Endothelial cell of umbilical vein (primary cell): ENCODE results near the gene JCAD. TPM values are rescaled to one million over a fixed set of nuclear protein-coding genes. Genes with fewer than 3 reads are reported as not detected.

Source experiments
- BruUV-seq: library from RNA; stranded (reverse); fragments of 400-500 nt; replicated peaks from 2 replicates; lab custom pipeline; 2021; lab: Mats Ljungman, UMichigan
- CTCF ChIA-PET: fragments of 300-600, 350-600 bp; sonication (Branson Sonifier 250); formaldehyde crosslinking; loops from one replicate; lab custom pipeline; 2021; ENCODE audit warnings: antibody characterized with exemption, inconsistent platforms; lab: Charles Lee
- POLR2A ChIA-PET: fragments of 300-600, 350-600 bp; sonication (Branson Sonifier 250); formaldehyde crosslinking; loops from one replicate; lab custom pipeline; 2021; ENCODE audit warnings: antibody characterized with exemption, inconsistent platforms; lab: Charles Lee
- DNase-seq: peaks from one replicate; pipeline ENCODE4 v3.0.0-alpha.2; 2011; ENCODE audit warnings: low read depth, low spot score
- FAIRE-seq: peaks from 2 replicates; lab custom pipeline; 2011; peaks lifted over from hg19 to GRCh38; lab: Jason Lieb, UNC
- H2AFZ ChIP-seq: 2 replicates; pipeline ENCODE4 v1.6.0; 2012; ENCODE audit warnings: low read depth, low read length, control low read depth, inconsistent platforms
- H3K27ac ChIP-seq: 2 replicates; pipeline ENCODE4 v1.5.1; 2011; ENCODE audit warnings: low read depth, mild to moderate bottlenecking, control low read depth, low read length, moderate library complexity; ENCODE audit not compliant: insufficient read depth
- H3K27me3 ChIP-seq, 2 experiments: 2 replicates each; pipeline versions ENCODE4 v1.6.0 to v1.6.1; 2011; ENCODE audit warnings: low read length in 2 of 2, mixed read lengths in 1 of 2; ENCODE audit not compliant: control insufficient read depth in 2 of 2, insufficient read depth in 2 of 2
- H3K36me3 ChIP-seq, 2 experiments: 2 replicates in 1 of 2; 3 replicates in 1 of 2; pipeline ENCODE4 v1.5.1; 2011; ENCODE audit warnings: low read length in 2 of 2, mild to moderate bottlenecking in 1 of 2, moderate library complexity in 1 of 2; ENCODE audit not compliant: control insufficient read depth in 2 of 2, insufficient read depth in 2 of 2; ENCODE audit errors: extremely low read depth in 1 of 2
- H3K4me1 ChIP-seq: 3 replicates; pipeline ENCODE4 v1.5.1; 2011; ENCODE audit warnings: mild to moderate bottlenecking, low read length; ENCODE audit not compliant: control insufficient read depth, insufficient read depth; ENCODE audit errors: extremely low read depth
- H3K4me2 ChIP-seq: 2 replicates; pipeline ENCODE4 v1.6.1; 2011; ENCODE audit warnings: low read length, control low read depth, mixed read lengths; ENCODE audit not compliant: insufficient read depth
- H3K4me3 ChIP-seq, 3 experiments: fragments of 200-600 bp in 1 of 3; sonication (generic), shearing (Covaris generic) in 1 of 3; replicated peaks in 1 of 3; 2 replicates each; pipeline ENCODE4 v1.5.1; 2011 to 2016; ENCODE audit warnings: control low read depth in 3 of 3, low read length in 3 of 3, mild to moderate bottlenecking in 2 of 3, inconsistent platforms in 1 of 3, low read depth in 1 of 3, moderate library complexity in 1 of 3; ENCODE audit not compliant: insufficient read depth in 1 of 3
- H3K79me2 ChIP-seq: 2 replicates; pipeline ENCODE4 v1.6.0; 2012; ENCODE audit warnings: low read length, inconsistent platforms; ENCODE audit not compliant: control insufficient read depth, insufficient read depth
- H3K9ac ChIP-seq: replicated peaks from 2 replicates; pipeline ENCODE3; 2011; ENCODE audit warnings: low read length, control low read depth; ENCODE audit not compliant: insufficient read depth; ENCODE audit errors: extremely low read depth
- H3K9me1 ChIP-seq: replicated peaks from 3 replicates; pipeline ENCODE4 v1.6.0; 2011; ENCODE audit warnings: mild to moderate bottlenecking, low read length; ENCODE audit not compliant: control insufficient read depth, insufficient read depth; ENCODE audit errors: extremely low read depth
- H3K9me3 ChIP-seq: replicated peaks from 2 replicates; pipeline ENCODE4 v1.5.1; 2012; ENCODE audit warnings: low read length, inconsistent platforms; ENCODE audit not compliant: control insufficient read depth, insufficient read depth
- H4K20me1 ChIP-seq: replicated peaks from 2 replicates; pipeline ENCODE3; 2011; ENCODE audit warnings: mild to moderate bottlenecking, low read length; ENCODE audit not compliant: control insufficient read depth, insufficient read depth; ENCODE audit errors: extremely low read depth
- CTCF ChIP-seq, 2 donors: IDR thresholded peaks; 1 replicate in 1 of 2; 2 replicates in 1 of 2; pipeline ENCODE4 v1.5.1; 2011; ENCODE audit warnings: low read length in 2 of 2, mild to moderate bottlenecking in 2 of 2, moderate library complexity in 2 of 2, control low read depth in 1 of 2, inconsistent platforms in 1 of 2, low read depth in 1 of 2; ENCODE audit not compliant: insufficient read depth in 1 of 2; ENCODE audit errors: extremely low read depth in 1 of 2
- EZH2 ChIP-seq: IDR thresholded peaks from 2 replicates; pipeline ENCODE4 v1.6.1; 2012; ENCODE audit warnings: borderline replicate concordance, low read depth, mild to moderate bottlenecking, moderate library complexity, low read length, inconsistent platforms; ENCODE audit not compliant: severe bottlenecking
- FOS ChIP-seq: IDR thresholded peaks from 2 replicates; pipeline ENCODE4 v1.6.1; 2011; ENCODE audit warnings: mild to moderate bottlenecking, low read length, moderate library complexity, borderline replicate concordance; ENCODE audit not compliant: insufficient read depth
- GATA2 ChIP-seq: IDR thresholded peaks from 2 replicates; pipeline ENCODE4 v1.7.0; 2011; ENCODE audit warnings: low read depth, mild to moderate bottlenecking, moderate library complexity, mixed read lengths, low read length; ENCODE audit not compliant: insufficient read length, insufficient read depth
- JUN ChIP-seq: IDR thresholded peaks from 2 replicates; pipeline ENCODE4 v1.6.1; 2011; ENCODE audit warnings: borderline replicate concordance, low read depth; ENCODE audit not compliant: insufficient read length, insufficient read depth
- MAX ChIP-seq: IDR thresholded peaks from 2 replicates; pipeline ENCODE4 v1.6.1; 2011; ENCODE audit not compliant: insufficient read depth, insufficient read length
- MYC ChIP-seq: IDR thresholded peaks from one replicate; pipeline ENCODE4 v1.6.1; 2011; ENCODE audit warnings: mild to moderate bottlenecking, low read depth, low read length
- POLR2A ChIP-seq: IDR thresholded peaks from 2 replicates; pipeline ENCODE4 v1.6.1; 2012; ENCODE audit warnings: low read depth, mild to moderate bottlenecking, control low read depth, low read length
- POLR2AphosphoS5 ChIP-seq: IDR thresholded peaks from 2 replicates; pipeline ENCODE4 v1.6.1; 2012; ENCODE audit warnings: low read depth, mild to moderate bottlenecking, control low read depth, low read length, moderate library complexity; ENCODE audit not compliant: insufficient read depth
- dilution Hi-C: fragments of 300-500 bp; cut with MboI; formaldehyde crosslinking; loops from one replicate; pipeline ENCODE4 v1.15.0; 2019; ENCODE audit warnings: low sequenced_read_pairs; ENCODE audit not compliant: extremely low pct_ligation_motif_present
- intact Hi-C: fragments of 100-400 bp; cut with micrococcal nuclease; formaldehyde crosslinking; loops from one replicate; pipeline ENCODE4 v1.10.0; 2022
- polyA plus RNA-seq, 4 experiments: library from polyadenylated mRNA; depleted of rRNA in 3 of 4; stranded (reverse) in 3 of 4; unstranded in 1 of 4; fragments of >200 nt; gene quantifications; 2 replicates each; pipeline versions ENCODE4 v1.2.1 to v1.2.3, GENCODE V29; 2011 to 2012; ENCODE audit warnings: missing spikeins in 1 of 4
- total RNA-seq: library from RNA; stranded (reverse); gene quantifications from 2 replicates; pipeline ENCODE4 v1.2.3, GENCODE V29; 2021

JCAD gene
- total and polyA plus RNA-seq, 2 donors (not counting 3 experiments of a cell fraction or from before 2014, with no cell fraction given), result 17.5 to 76.3 TPM

GRCh38 chr10:30040597-30040996 is 18.8 kb downstream of the JCAD start:
- dilution Hi-C loops (no loop called here), intact Hi-C loops (loop anchor here (5.0 kb wide), 1 partner anchor 197 kb away; no protein-coding TSS in a partner anchor)
- DNase-seq, result no peak
- Histone ChIP-seq H3K4me3 (no peak overlapping the region), H3K79me2 (no peaks in the 10 kb centered on the region), H4K20me1 (no peaks in the 10 kb centered on the region), H3K36me3 (peaks cover 22 to 33% of the 10 kb centered on the region in 2 experiments), H3K4me1 (peaks cover 50% of the 10 kb centered on the region), H3K27ac (peak overlapping the region; percentile 40), H3K27me3 (no peaks in the 10 kb centered on the region), H3K9me1 (no peaks in the 10 kb centered on the region), H3K9me3 (no peaks in the 10 kb centered on the region), H3K4me2 (no peak overlapping the region), H2AFZ (no peak overlapping the region), H3K9ac (no peak overlapping the region)
- ChIA-PET POLR2A (interaction anchor here (0.8 to 2.2 kb wide), 4 partner anchors 13 to 146 kb away, joined by 4 to 18 read pairs (median 4); no protein-coding TSS in a partner anchor), CTCF (interaction anchor here (1.1 to 4.0 kb wide), 10 partner anchors 9 to 230 kb away, joined by 3 to 36 read pairs (median 4); no protein-coding TSS in a partner anchor)
- FAIRE-seq, result no peak
- no TSS peak for BruUV-seq
- no peak for TF ChIP-seq JUN
- TF ChIP-seq POLR2AphosphoS5, result no peak
- no peak for TF ChIP-seq MAX
- no peak for TF ChIP-seq MYC
- no peak for TF ChIP-seq FOS
- no peak for TF ChIP-seq EZH2
- TF ChIP-seq GATA2, result no peak
- TF ChIP-seq CTCF (IDR thresholded peaks at IDR 0.05; ENCODE audit: extremely low read depth in 1 of 2, insufficient read depth in 1 of 2, low read depth in 1 of 2, low read length in 2 of 2), result no peak
- TF ChIP-seq POLR2A, result no peak
